Nephron (organoid): ENCODE data around the gene CTPS1.

Experiments used
- H3K27ac Mint-ChIP-seq, 3 experiments: 2 replicates each; pipeline ENCODE4 v1.8.0; 2020; ENCODE audit warnings: mixed read lengths in 3 of 3, mild to moderate bottlenecking in 2 of 3, moderate library complexity in 1 of 3
- H3K27me3 Mint-ChIP-seq: 2 replicates; pipeline ENCODE4 v1.8.0; 2021; ENCODE audit warnings: low read depth, mild to moderate bottlenecking, moderate library complexity, mixed read lengths
- H3K36me3 Mint-ChIP-seq: 2 replicates; pipeline ENCODE4 v1.8.0; 2020; ENCODE audit warnings: low read depth, mixed read lengths
- H3K4me1 Mint-ChIP-seq: 2 replicates; pipeline ENCODE4 v1.8.0; 2020; ENCODE audit warnings: mixed read lengths
- H3K4me3 Mint-ChIP-seq, 3 experiments: 2 replicates each; pipeline ENCODE4 v1.8.0; 2020; ENCODE audit warnings: mild to moderate bottlenecking in 3 of 3, mixed read lengths in 3 of 3, moderate library complexity in 2 of 3
- H3K9me3 Mint-ChIP-seq: 2 replicates; pipeline ENCODE4 v1.8.0; 2020; ENCODE audit warnings: mixed read lengths
- CTCF ChIP-seq, 3 experiments: fragments of 200-600 bp; sonication (generic); IDR thresholded peaks; one replicate each; pipeline ENCODE4 v1.5.0; 2021; ENCODE audit warnings: antibody characterized with exemption in 3 of 3; ENCODE audit not compliant: unreplicated experiment in 3 of 3

CTPS1 gene

GRCh38 chr1:40955266-40955665, 24.2 kb upstream of the CTPS1 start:
- H3K27me3 Mint-ChIP-seq = peaks cover 38% of the 10 kb centered on the region
- TF ChIP-seq CTCF (IDR thresholded peaks at IDR 0.05; ENCODE audit: unreplicated experiment in 3 of 3) = no peak
- H3K4me1 Mint-ChIP-seq = no peaks in the 10 kb centered on the region
- no peak overlapping the region for H3K4me3 Mint-ChIP-seq
- H3K27ac Mint-ChIP-seq = no peak overlapping the region
- no peaks in the 10 kb centered on the region for H3K36me3 Mint-ChIP-seq
- H3K9me3 Mint-ChIP-seq = peaks cover 8% of the 10 kb centered on the region

DNA sequence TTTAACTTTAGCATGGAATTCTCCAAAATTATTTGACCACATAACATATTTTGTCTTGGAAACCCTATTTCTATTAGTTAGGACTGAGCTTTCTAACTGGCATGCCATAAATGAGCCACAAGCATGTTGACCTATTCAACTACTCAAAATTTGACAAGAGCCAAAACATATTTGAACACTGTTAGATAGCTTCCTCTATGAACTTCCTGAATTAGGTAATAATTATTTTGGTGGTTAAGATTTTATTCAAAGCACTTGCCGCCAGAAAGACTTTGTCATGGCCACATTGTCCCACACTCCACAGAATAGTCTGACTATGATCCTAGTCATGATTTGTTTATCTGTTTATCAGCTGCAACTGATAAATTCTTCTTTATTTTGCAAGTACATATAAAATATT, 23.1 kb upstream of the CTPS1 start:
- H3K36me3 Mint-ChIP-seq = no peaks in the 10 kb centered on the region
- peaks cover 34% of the 10 kb centered on the region for H3K27me3 Mint-ChIP-seq
- no peak overlapping the region for H3K4me3 Mint-ChIP-seq
- H3K9me3 Mint-ChIP-seq = peaks cover 8% of the 10 kb centered on the region
- H3K27ac Mint-ChIP-seq = no peak overlapping the region
- TF ChIP-seq CTCF (IDR thresholded peaks at IDR 0.05; ENCODE audit: unreplicated experiment in 3 of 3) = no peak
- H3K4me1 Mint-ChIP-seq = no peaks in the 10 kb centered on the region

GRCh38 chr1:40958210-40958609, 21.3 kb upstream of the CTPS1 start:
- no peak for TF ChIP-seq CTCF (IDR thresholded peaks at IDR 0.05; ENCODE audit: unreplicated experiment in 3 of 3)
- Mint-ChIP-seq H3K4me1 (no peaks in the 10 kb centered on the region), H3K9me3 (peaks cover 8% of the 10 kb centered on the region), H3K36me3 (no peaks in the 10 kb centered on the region), H3K27ac (no peak overlapping the region), H3K27me3 (peaks cover 19% of the 10 kb centered on the region), H3K4me3 (no peak overlapping the region)

GRCh38 chr1:40965531-40965930, 14.0 kb upstream of the CTPS1 start:
- peaks cover under 1% of the 10 kb centered on the region for H3K27me3 Mint-ChIP-seq
- TF ChIP-seq CTCF (IDR thresholded peaks at IDR 0.05; ENCODE audit: unreplicated experiment in 3 of 3) = no peak
- no peak overlapping the region for H3K27ac Mint-ChIP-seq
- H3K9me3 Mint-ChIP-seq = no peaks in the 10 kb centered on the region
- H3K4me1 Mint-ChIP-seq = no peaks in the 10 kb centered on the region
- H3K36me3 Mint-ChIP-seq = no peaks in the 10 kb centered on the region
- no peak overlapping the region for H3K4me3 Mint-ChIP-seq

DNA sequence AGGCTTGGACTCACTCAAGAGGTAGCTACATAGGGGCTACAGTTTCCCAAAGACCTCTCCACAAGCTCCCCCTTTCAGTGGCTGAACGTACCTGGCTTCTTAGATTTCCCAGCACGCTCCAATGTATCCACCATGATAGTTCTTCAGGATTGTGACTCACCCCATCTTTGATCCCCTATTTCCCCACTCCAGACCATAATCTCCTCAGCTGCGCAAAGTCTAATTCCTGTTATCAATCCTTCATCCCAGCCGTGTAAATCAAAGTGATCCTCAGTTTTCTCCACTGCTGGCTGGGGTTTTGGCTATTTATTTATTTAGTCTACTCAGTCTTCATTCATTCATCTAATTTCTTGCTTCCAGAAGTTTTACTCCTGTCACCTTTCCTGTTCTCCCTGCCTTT, 13.1 kb upstream of the CTPS1 start:
- no peak overlapping the region for H3K4me3 Mint-ChIP-seq

More for the DNA sequence above, 13.1 kb upstream of the CTPS1 start:
- Mint-ChIP-seq H3K27ac (no peak overlapping the region), H3K36me3 (no peaks in the 10 kb centered on the region), H3K27me3 (no peaks in the 10 kb centered on the region), H3K9me3 (no peaks in the 10 kb centered on the region), H3K4me1 (no peaks in the 10 kb centered on the region)
- TF ChIP-seq CTCF (IDR thresholded peaks at IDR 0.05; ENCODE audit: unreplicated experiment in 3 of 3) = no peak
